Fibroblast of skin of left quadriceps (primary cell): Measurements from ENCODE around the gene PMF1.
"Not testable (repeated sequence)": the region's sequence is repeated elsewhere in the genome, so short reads cannot be mapped to it uniquely, and the experiment has no call there.

Experiments
- DNase-seq, 2 experiments: peaks; one replicate each; pipeline ENCODE4 v3.0.0-alpha.2; 2013; ENCODE audit warnings: low read depth in 2 of 2

Gene PMF1

GRCh38 chr1:156212833-156213643 is at the start of gene PMF1:
Gene PMF1, plus strand, starts transcription at chr1:156213007. Its CDS starts 9 bp downstream, at chr1:156213016.
- peak; percentile 90 for DNase-seq

- DNase-seq, result no peak
Measured at GRCh38 chr1:156163712-156164111, 49.1 kb upstream of the PMF1 start.

- DNase-seq, result no peak
Measured at GRCh38 chr1:156164125-156164831, 48.5 kb upstream of the PMF1 start.

- DNase-seq, result no peak
Measured at GRCh38 chr1:156165083-156165482, 47.7 kb upstream of the PMF1 start.

- peak; percentile 40 to 47 for DNase-seq
Measured at GRCh38 chr1:156167536-156167935, 45.3 kb upstream of the PMF1 start.

GRCh38 chr1:156172696-156173470 is 39.9 kb upstream of the PMF1 start:
- DNase-seq, result no peak

GRCh38 chr1:156176610-156177210 is 36.1 kb upstream of the PMF1 start:
- no peak for DNase-seq

GRCh38 chr1:156177919-156178654 is 34.7 kb upstream of the PMF1 start:
- DNase-seq, result no peak

- no peak for DNase-seq
Measured at GRCh38 chr1:156180471-156180870, 32.3 kb upstream of the PMF1 start.

- not testable (repeated sequence) for DNase-seq
Measured at GRCh38 chr1:156181391-156181924, 31.3 kb upstream of the PMF1 start.

- DNase-seq, result not testable (repeated sequence)
Measured at GRCh38 chr1:156182010-156182779, 30.6 kb upstream of the PMF1 start.

- not testable (repeated sequence) for DNase-seq
Measured at GRCh38 chr1:156186347-156187177, 26.2 kb upstream of the PMF1 start.

GRCh38 chr1:156190265-156190664 is 22.5 kb upstream of the PMF1 start:
- DNase-seq, result not testable (repeated sequence)

GRCh38 chr1:156191292-156191964 is 21.4 kb upstream of the PMF1 start:
- DNase-seq, result no peak

GRCh38 chr1:156193208-156193487 is 19.7 kb upstream of the PMF1 start:
- no peak for DNase-seq

GRCh38 chr1:156193488-156194299 is 19.1 kb upstream of the PMF1 start, which contains the start of gene SLC25A44:
Gene SLC25A44, plus strand, starts transcription at chr1:156194104. Its CDS starts 5,744 bp downstream, at chr1:156199848.
- peak; percentile 98 to 99 for DNase-seq

- DNase-seq, result no peak
Measured at GRCh38 chr1:156194300-156194652, 18.5 kb upstream of the PMF1 start.

- no peak for DNase-seq
Measured at GRCh38 chr1:156195853-156196252, 17.0 kb upstream of the PMF1 start.
